ENCODE data around the gene DOP1A. TPM values are rescaled to one million over a fixed set of nuclear protein-coding genes. Genes with fewer than 3 reads are reported as not detected.
"Not testable (repeated sequence)": the region's sequence is repeated elsewhere in the genome, so short reads cannot be mapped to it uniquely, and the experiment has no call there.

The DOP1A gene
- total RNA-seq, 1 donor from 2014 or later = 17.1 TPM

DNA sequence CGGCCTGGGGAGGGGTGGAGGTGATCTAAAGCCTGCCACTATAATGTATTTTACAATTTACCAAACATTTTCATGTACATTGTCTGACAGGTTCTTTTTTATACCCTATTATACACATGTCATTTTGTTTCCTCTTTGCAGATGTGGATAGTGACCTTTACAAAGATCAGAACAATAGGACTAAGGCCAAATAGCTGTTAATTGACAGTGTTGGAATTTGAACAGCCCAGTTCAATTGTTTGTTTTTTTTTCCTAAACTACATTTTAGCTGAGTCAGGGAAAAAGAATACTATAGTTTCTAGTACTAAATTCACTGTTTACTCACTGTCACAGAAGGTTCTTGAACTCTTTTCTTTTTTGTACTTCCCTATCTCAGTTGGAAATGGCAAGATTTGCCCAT, 85.4 kb downstream of the DOP1A start:
- no peak for DNase-seq (ENCODE audit: low spot score)

DNA sequence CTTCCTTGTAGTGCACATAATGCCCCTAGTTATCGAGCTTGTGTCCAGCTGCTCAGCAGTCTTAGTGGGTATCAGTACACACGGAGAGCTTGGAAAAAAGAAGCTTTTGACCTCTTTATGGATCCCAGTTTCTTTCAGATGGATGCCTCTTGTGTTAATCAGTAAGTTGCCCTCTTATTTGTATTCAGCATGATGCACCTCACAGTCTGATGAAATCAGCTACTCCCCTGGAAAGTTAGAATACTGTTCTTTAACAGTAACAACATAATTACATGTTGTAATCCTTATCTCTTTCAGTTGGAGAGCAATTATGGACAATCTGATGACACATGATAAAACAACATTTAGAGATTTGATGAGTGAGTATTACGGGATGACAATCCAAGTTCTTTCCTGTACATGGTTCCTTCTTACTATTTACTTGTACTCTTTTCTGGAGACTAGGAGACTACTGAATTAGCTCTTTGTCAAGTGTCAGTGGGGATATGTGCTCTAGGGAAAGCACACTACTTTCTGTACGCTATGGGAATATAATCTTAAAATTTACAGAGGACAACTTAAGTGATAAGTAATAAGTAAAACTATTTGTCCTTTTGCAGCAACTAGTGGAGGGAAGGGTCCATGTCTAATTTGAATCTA, 86.5 kb downstream of the DOP1A start:
- no peak for DNase-seq (ENCODE audit: low spot score)

DNA sequence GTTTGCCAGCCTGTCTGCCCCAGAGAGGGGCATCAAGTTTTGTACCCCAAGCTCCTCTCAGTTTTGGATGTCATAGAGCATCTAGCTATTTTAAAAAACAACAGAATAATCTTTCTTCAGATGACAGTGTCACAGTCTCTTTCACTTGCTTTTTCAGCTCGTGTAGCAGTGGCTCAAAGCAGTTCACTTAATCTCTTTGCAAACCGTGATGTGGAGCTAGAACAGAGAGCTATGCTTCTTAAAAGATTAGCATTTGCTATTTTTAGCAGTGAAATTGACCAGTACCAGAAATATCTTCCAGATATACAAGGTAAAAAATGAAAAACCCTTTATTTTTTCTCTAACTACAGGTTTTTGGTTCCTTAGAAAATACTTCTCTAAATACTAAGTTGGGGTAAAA, 88.3 kb downstream of the DOP1A start:
- no peak for DNase-seq (ENCODE audit: low spot score)

DNA sequence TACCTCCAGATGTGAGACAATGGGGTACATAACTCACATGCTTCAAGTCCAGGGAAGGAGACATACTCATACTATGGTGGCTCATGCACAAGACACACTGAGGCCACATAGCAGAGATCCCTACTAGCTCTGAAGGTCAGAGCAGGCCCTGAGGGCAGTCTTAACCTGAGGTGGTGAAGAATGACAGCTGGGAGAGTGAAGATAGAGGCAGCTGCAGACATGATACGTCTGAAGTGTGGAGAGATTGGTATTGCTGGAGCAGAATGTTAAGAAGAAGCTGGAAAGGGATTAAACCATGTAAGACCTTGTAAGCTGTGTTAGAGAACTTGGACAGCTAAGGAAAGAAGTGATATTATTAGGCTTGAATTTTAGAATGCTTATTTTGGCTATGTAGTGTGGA, 92.7 kb downstream of the DOP1A start:
- no peak for DNase-seq (ENCODE audit: low spot score)

DNA sequence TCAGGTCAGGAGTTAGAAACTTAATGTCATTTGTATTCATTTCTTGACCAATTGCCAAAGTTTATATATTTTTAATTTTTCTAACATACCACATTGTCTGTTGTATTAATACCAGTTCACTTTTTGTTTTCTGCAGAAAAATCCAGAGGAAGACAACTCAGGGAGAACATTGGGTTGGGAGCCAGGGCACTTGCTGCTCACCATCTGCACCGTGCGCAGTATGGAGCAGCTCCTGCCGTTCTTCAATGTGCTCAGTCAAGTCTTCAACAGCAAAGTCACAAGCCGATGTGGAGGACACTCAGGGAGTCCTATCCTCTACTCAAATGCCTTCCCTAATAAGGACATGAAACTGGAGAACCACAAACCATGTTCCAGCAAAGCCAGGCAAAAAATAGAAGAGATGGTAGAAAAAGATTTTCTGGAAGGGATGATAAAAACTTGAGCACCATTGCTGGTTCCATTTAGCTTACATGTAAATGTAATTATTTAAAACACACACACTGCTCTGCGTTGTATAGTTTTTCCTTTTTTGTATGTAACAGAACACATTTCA, 100.3 kb downstream of the DOP1A start:
- no peak for DNase-seq (ENCODE audit: low spot score)

DNA sequence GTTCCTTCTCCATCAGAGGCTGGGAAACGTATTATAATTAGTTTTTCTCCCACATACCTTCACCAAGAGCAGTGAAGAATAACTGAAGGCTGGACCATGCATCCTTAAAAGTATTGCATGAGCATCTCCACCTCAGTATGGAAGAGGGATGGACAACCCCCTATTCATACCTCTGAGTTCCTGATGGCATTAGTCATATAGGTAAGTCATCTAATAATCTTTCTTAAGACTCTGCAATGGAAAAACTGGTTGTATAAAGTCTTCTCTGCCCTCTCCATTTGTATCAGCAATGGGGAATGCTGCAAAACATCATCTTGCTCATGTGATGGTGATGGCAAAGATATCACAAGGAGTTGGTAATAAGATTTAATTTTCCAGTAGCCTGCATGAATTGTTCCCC, 101.1 kb downstream of the DOP1A start:
- no peak for DNase-seq (ENCODE audit: low spot score)

DNA sequence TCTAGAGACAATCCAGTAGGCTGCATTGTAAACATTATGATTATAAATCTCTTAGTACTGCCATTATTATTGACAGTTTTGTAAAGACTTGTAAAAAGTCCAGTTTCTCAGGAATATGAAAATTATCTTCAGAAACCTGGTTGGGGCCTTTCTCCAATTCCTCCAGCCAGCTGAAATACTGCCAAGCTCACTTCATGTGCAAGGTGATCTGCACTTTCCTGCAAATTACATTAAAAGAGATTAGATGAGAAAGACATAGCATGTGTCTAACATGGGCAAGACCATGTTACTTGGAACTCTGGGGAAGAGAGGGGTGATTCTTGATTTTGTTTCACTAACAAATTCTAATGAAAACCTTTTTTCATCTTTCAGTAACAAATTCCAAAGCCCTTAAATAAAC, 101.6 kb downstream of the DOP1A start:
- no peak for DNase-seq (ENCODE audit: low spot score)

DNA sequence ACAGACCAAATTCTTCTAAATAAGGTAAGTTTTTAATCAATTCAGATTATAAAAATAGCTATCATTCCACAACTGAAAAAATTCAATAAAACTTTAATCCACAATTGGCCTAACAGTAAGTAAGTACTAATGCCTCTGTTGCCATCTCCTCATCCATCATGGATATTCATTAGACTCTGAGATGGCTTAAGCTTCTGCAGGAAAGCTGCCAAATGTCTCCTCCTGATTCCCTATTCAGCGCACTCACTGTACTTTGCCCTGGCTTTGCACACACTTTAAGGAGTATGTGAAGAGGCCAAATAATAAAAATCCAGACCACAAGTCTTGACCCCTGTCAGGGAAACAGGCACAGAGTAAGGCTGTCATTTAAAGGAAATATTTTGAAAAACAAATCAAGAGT, 102.0 kb downstream of the DOP1A start:
- no peak for DNase-seq (ENCODE audit: low spot score)

DNA sequence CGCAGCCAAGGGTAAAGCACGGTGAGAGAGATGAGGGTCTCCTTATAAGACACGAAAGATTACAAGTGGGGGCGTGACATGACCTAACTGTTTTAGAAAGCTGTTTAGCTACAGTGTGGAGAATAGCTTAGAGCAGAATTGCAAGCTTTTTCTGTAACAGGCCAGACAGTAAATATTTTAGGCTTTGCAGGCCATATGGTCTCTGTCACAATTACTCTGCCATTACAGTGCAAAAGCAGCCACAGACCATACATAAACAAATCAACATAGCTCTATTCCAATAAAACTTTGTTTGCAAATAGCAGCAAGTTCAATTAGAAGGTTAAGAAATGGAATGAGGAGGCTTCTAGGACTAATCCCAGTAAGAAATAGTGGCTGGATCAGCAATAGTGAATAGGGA, 108.8 kb downstream of the DOP1A start:
- DNase-seq (ENCODE audit: low spot score) = no peak

DNA sequence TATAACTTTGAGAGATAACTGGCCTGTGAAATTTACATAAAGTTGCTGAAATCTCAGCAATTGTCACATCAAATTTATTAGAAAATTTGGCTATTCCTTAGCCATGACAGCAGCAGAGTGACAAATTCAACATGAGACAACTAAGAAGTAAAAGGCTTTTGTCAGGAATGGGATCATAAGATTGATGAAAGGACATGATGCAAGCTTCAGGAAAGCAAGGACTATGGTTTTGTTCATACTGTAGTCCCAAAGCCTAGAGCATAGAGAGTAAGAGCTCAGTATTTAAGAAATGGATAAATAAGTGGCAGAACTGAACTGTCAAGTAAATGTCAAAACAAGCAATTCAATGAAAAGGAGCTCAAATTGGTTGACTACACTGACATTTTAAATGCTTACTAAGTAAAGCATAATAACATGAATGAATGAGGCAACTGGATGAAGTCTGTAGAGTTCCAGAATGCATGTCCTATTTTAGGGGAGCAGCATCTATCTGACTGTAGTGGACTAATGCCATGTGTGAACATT, 113.0 kb downstream of the DOP1A start:
- DNase-seq (ENCODE audit: low spot score) = no peak

DNA sequence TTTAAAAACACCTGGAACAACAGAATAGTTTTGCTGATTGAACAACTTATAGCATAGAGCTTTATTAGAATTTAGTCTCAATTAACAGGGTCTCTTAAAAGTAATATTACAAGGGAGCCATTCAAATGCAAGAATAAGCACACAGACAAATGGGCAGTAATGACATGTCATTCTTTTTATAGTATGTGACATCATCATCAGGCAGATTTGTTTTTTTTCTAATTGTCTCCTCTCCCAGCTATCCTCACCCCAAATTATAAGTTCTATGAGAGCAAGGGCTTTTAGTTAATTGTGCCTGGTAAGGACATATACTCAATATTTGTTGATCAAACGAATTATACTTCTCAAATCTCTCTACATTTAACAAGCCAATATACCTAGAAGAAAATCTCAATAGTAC, 114.6 kb downstream of the DOP1A start:
- no peak for DNase-seq (ENCODE audit: low spot score)

DNA sequence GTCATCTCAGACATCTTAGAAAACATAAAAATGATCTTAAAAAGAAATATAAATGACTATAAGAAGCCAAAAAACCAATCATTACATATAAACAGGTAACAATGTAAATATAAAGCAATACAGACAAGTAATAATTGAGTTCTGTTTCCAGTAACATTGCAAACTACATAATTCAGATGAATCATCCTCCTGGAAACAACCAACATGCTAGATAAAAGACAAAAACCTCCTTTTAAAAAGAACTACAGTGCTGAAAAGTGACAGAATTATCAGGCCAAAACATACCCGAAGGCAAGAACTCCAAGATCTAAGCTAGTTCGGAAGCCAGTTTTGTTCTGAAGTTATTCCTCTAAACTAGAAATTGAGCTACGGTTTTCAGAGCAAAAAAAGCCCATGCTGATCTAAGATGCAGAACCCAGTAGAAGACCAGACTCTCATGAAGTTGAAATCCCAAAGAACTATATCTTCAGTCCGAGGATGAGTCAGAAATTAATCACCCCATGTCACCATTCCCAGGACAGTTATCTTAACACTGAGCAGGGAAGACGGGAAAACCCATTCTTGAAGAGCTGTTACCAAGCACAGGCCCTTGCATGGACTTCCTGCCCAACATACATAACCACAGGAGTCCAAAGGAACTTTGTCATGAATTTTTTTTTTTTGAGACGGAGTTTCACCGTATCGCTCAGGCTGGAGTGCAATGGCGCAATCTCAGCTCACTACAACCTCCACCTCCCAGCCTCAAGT, 115.8 kb downstream of the DOP1A start:
- DNase-seq (ENCODE audit: low spot score) = no peak

DNA sequence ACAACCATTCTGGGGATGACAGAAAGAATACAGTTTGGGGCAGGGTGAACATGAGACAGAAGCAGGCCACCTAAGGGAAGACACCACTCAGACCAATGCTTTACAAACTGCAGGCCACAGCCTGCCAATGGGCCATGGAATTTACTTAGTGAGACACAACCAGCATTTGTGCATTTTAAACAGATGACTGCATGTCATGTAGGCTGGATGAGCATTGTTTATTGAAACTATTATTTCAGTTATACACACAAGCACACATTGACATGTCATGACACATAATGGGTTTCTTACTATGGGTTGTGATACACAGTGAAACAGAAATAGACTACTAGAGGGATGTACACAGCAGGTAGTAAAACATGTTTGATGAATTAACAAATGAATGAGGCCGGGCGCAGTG, 117.6 kb downstream of the DOP1A start:
- no peak for DNase-seq (ENCODE audit: low spot score)

DNA sequence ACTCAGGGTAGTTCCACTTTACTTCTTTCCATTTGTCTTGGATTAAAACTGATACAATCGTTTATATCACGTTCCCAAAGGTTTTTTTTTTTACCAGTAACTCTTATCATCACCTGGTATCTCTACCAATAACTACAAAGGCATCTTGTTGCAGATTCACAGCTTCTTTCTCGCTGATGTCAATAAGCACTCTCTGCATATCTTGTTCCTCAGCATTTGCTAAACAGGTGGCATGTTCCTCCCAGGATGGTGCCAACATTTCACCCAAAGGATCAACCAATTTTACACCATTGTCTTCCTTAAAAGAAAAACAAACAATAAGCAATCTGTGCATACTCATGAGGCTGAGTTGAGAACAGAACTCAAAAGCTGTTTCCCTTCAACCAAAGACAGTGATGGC, 121.0 kb downstream of the DOP1A start:
- DNase-seq (ENCODE audit: low spot score) = no peak

DNA sequence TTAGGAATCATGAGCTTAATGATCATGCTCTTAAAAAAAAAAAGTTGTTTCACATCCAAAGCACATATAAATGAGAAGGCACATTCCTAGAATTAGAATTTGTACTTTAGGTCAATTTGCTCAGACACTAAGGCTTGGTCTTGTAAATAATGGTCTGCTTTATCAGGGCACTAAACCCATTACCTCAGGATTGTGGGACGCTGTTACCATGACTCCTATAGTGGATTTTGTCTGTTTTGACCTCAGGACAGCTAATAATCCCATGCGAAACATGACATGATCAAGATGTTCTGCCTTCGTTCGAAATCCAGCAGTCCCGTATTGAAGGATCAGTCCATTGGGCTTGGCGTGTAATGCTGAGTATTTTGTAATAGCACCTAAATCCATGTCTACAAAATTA, 123.2 kb downstream of the DOP1A start:
- no peak for DNase-seq (ENCODE audit: low spot score)

DNA sequence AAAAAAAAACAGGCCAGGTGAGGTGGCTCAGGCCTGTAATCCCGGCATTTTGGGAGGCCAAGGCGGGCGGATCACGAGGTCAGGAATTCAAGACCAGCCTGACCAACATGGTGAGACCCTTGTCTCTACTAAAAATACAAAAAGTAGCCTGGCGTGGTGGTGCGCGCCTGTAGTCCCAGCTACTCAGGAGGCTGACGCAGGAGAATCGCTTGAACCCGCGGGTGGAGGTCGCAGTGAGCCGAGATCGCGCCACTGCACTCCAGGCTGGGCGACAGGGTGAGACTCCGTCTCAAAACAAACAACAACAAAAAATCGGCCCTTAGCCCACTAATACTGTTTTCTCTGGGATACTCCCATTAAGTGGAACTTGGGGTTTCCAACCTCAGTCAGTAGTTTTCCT, 124.5 kb downstream of the DOP1A start:
- DNase-seq (ENCODE audit: low spot score) = not testable (repeated sequence)

DNA sequence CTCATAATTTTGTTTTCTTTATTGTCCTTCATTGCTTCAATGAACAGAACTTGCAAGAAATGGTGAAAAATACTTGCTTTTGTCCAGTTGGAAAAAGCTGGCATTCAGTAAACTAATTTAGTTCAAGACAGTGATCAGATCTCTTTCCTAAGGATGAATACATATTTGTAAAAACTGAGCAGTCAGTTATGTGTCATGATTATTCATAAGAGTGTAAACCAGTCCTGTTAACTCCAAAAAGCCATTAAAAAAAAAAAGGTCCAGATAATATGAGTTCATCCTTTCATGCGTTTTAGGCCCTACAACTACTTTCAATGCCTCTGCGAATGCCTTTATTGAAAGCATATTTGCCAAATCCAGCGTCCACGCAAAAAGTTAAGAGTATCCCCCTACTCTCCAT, 125.0 kb downstream of the DOP1A start:
- DNase-seq (ENCODE audit: low spot score) = no peak

DNA sequence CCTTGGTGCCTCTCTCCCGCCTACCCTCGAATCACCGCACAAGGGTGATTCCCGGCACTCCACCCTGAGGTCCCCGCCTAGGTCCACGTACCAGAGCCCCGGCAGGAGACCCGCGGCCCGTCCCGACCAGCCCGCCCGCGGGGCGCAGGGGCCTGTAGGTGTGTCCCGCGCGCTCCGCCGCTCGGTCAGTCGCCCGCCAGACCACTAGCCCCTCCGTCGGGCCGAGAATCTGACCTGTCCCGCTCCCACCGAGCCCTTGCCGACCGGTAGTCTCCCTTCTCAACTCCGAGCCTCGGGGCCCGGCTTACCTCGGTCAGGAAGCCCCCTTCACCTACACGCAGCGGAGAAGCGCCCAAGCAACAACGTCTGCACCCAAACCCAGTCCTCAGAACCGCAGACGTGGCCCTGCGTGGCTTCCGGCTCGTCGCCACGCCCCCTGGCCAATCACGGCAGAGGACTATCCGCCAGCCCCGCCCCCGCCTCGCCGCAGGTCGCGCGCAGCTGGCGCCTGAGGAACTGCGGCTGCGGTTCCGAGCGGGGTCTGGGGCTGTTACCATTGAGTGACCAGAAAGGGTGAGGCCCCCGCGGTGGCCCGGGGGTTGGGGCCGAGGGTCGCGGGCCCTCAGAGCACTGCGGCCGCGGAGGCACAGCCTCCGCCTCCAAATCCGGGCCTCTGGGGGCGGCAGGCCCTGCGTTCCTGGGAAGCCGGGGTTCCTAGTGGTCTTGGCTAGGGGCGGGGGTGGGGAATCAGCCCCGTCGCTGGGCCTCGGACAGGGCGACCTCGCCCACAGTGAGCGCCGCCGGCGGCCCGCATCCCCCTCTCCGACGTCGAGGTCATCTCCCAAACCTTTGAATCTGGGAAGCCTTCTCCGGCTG, 125.6 kb downstream of the DOP1A start, which contains the start of the genes PGM3 and RWDD2A:
TSS of gene PGM3 (minus strand) at position 395 of the 876 bp plus-strand sequence. CDS start 2,253 bp downstream, outside the sequence.
TSS of gene RWDD2A (plus strand) at position 487 of the 876 bp plus-strand sequence. CDS start 1,095 bp downstream, outside the sequence.
- DNase-seq (ENCODE audit: low spot score) = peak; percentile 96

DNA sequence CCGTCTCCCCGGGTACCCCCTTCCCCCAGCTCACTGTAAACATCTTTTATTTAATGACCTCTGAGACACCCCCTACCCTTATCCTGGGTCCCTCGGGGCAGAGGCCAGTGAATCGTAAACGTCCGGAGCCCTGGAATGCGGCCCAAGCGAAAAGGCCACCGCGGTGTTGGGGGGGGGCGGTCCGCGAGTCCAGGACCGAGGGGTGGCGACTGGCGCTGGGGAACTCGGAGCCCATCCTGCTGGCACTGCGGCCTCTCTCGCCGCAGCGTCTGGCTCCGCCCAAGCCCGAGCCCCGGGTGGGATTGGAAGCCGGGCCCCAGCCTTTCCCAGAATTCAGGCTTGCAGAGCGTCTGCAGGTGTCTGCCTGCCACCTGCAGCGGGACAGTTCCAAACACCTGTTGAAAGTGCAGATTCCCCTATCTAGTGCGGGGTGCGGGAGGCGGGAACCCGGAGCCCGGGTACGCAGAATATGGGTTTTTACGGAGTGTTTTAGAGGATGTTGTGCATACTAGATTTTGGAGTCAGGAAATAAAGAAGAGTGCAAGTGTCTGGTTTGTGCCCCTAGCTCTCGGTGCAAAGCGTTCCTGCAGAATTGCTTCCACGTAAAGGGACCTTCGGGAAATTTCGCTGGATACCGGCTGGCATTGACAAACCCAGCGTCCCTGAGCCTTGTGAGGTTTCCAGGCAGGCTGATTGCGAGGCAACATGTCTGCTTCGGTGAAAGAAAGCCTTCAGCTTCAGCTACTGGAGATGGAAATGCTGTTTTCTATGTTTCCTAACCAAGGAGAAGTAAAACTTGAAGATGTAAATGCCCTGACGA, 126.5 kb downstream of the DOP1A start:
- DNase-seq (ENCODE audit: low spot score) = peak; percentile 90

DNA sequence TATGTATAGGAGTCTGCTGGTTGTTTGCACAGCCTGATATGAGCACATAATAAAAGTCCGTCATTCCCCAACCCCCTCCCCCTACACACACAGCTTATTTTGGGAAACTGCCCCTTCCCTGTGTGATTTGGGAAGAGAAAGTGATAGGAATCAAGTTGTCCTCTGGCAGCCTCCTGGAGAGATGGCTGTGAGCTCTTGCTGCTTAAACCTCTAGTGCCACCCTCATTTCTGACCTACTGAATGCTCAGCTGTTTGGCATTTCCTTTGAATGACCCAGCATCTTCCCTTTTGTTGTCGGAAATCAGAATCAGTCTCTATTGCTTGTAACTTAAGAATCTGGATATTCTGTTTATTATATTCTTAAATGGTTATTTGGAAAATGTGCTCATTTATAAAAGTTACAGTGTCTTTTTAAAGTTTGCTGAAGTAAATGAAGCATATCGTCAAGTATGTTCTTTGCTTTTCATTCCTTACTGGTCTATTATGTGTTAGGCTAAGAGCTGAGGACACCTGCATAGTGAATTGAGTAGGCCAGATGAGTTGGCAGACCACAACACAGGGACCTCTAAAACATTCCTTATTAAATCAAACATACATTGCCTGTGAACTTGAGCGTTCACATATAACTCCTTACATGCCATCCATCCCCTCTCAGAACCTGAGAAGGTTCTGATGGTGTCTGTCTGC, 131.2 kb downstream of the DOP1A start:
- DNase-seq (ENCODE audit: low spot score) = no peak
